PC-9 (cell line): ENCODE measurements around the gene VSIG10. TPM values are rescaled to one million over a fixed set of nuclear protein-coding genes. Genes with fewer than 3 reads are reported as not detected.

Source experiments
- BruUV-seq: library from RNA; stranded (reverse); fragments of 400-500 nt; replicated peaks from 2 replicates; lab custom pipeline; 2021; lab: Mats Ljungman, UMichigan
- CTCF ChIA-PET: fragments of 300-600 bp; sonication (Branson Sonifier 250); formaldehyde crosslinking; loops from one replicate; lab custom pipeline; 2022; ENCODE audit warnings: antibody characterized with exemption; lab: Charles Lee
- POLR2A ChIA-PET: fragments of 300-600 bp; sonication (Branson Sonifier 250); formaldehyde crosslinking; loops from one replicate; lab custom pipeline; 2022; ENCODE audit warnings: antibody characterized with exemption; ENCODE audit not compliant: unreplicated experiment; lab: Charles Lee
- DNase-seq, 2 experiments: peaks; one replicate each; pipeline versions ENCODE4 v3.0.0 to v3.0.0-alpha.2; 2015 to 2022; ENCODE audit warnings: mixed read lengths in 1 of 2
- H2AFZ ChIP-seq: fragments of 200-600 bp; sonication (generic); 2 replicates; pipeline ENCODE4 v1.8.1; 2017; ENCODE audit warnings: antibody characterized with exemption
- H3F3A ChIP-seq: fragments of 200-600 bp; sonication (generic); 2 replicates; pipeline ENCODE4 v1.8.1; 2017; ENCODE audit warnings: antibody characterized with exemption, mild to moderate bottlenecking, low read depth; ENCODE audit not compliant: insufficient read depth
- H3K27ac ChIP-seq: fragments of 200-600 bp; sonication (generic); 2 replicates; pipeline ENCODE4 v1.6.1; 2016; ENCODE audit warnings: mixed run types
- H3K27me3 ChIP-seq: fragments of 200-600 bp; sonication (generic); 2 replicates; pipeline ENCODE4 v1.6.1; 2016; ENCODE audit warnings: low read depth, mixed run types; ENCODE audit not compliant: insufficient read depth
- H3K36me3 ChIP-seq: fragments of 200-600 bp; sonication (generic); 2 replicates; pipeline ENCODE4 v1.6.1; 2016; ENCODE audit warnings: low read depth, mixed run types
- H3K4me1 ChIP-seq: fragments of 200-600 bp; sonication (generic); replicated peaks from 2 replicates; pipeline ENCODE4 v1.6.1; 2016; ENCODE audit warnings: mixed run types; ENCODE audit not compliant: insufficient read depth
- H3K4me2 ChIP-seq: fragments of 200-600 bp; sonication (generic); 2 replicates; pipeline ENCODE4 v1.6.1; 2017; ENCODE audit warnings: mixed run types
- H3K4me3 ChIP-seq: fragments of 200-600 bp; sonication (generic); 2 replicates; pipeline ENCODE4 v1.6.1; 2016; ENCODE audit warnings: mixed run types
- H3K79me2 ChIP-seq: fragments of 200-600 bp; sonication (generic); 2 replicates; pipeline ENCODE4 v1.6.1; 2017; ENCODE audit warnings: low read depth, mixed run types
- H3K9me2 ChIP-seq: fragments of 200-600 bp; sonication (generic); 2 replicates; pipeline ENCODE4 v1.8.1; 2017; ENCODE audit warnings: mild to moderate bottlenecking; ENCODE audit not compliant: insufficient read depth
- H3K9me3 ChIP-seq: fragments of 200-600 bp; sonication (generic); 2 replicates; pipeline ENCODE4 v1.8.1; 2016; ENCODE audit warnings: low read depth; ENCODE audit not compliant: insufficient read depth
- H4K20me1 ChIP-seq: fragments of 200-600 bp; sonication (generic); 2 replicates; pipeline ENCODE4 v1.8.1; 2017; ENCODE audit not compliant: insufficient read depth
- EZH2 ChIP-seq: fragments of 200-600 bp; sonication (generic); IDR thresholded peaks from 2 replicates; pipeline ENCODE4 v1.8.0; 2017; ENCODE audit warnings: antibody characterized with exemption, low read depth
- intact Hi-C: fragments of 100-400 bp; cut with micrococcal nuclease; formaldehyde crosslinking; loops from one replicate; pipeline ENCODE4 v1.10.0; 2022; ENCODE audit not compliant: unreplicated experiment
- total RNA-seq: library from RNA; stranded (reverse); gene quantifications from 2 replicates; pipeline ENCODE4 v1.2.3, GENCODE V29; 2021
- TF ChIP-seq, protein P1 (sequence below): fragments of 200-600 bp; sonication (generic); conservative IDR thresholded peaks from 2 replicates; pipeline ENCODE4 v1.6.1; 2017; ENCODE audit warnings: mixed run types, antibody characterized with exemption, mild to moderate bottlenecking, moderate library complexity

The VSIG10 gene
- total RNA-seq, 1 experiment from 2014 or later, result 45.7 TPM

DNA sequence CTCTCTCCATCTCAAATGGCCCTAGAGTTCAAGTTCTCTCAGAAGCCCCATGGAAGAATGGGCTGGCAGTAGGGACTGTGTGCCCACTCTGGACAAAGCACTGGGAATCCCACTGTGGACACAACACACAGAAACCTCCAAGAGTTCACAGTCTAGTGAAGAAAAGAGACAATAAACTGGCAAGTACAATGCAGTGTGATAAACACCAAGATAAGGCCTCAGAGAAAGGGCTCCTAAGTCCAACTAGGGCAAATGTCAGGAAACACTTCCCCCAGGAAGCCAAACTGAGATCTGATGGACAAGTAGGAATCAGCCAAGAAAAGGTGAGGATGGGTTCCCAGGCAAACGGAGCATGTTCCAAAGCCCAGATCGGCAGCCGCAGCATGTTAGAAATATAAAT lies 5.4 kb downstream of the VSIG10 start:
- BruUV-seq, result no TSS peak
- intact Hi-C loops, result no loop called here
- DNase-seq, result no peak

DNA sequence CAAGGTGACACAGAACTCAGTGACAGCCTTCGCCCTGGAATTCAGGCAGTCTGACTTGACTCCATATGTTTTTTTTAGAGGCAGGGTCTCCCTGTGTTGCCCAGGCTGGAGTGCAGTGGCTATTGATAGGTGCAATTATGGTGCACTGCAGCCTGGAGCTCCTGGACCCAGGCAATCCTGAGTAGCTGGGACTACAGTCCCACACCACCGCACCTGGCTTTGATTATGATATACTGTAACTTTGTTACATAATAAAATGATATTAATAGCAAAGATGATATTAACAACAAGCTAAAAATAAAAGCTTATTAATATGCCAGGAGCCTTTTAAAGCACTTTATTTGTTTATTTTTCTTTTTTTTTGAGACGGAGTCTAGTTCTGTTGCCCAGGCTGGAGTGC lies 9.8 kb downstream of the VSIG10 start:
- Histone ChIP-seq H3K4me3 (no peak overlapping the region), H3K4me2 (no peak overlapping the region), H4K20me1 (no peaks in the 10 kb centered on the region), H3F3A (no peaks in the 10 kb centered on the region), H3K4me1 (peaks cover 6% of the 10 kb centered on the region), H3K36me3 (no peaks in the 10 kb centered on the region), H3K79me2 (no peaks in the 10 kb centered on the region), H3K27me3 (no peaks in the 10 kb centered on the region), H3K9me2 (no peaks in the 10 kb centered on the region), H3K9me3 (no peaks in the 10 kb centered on the region), H2AFZ (no peak overlapping the region), H3K27ac (no peak overlapping the region)
- no TSS peak for BruUV-seq
- TF ChIP-seq, protein P1, sequence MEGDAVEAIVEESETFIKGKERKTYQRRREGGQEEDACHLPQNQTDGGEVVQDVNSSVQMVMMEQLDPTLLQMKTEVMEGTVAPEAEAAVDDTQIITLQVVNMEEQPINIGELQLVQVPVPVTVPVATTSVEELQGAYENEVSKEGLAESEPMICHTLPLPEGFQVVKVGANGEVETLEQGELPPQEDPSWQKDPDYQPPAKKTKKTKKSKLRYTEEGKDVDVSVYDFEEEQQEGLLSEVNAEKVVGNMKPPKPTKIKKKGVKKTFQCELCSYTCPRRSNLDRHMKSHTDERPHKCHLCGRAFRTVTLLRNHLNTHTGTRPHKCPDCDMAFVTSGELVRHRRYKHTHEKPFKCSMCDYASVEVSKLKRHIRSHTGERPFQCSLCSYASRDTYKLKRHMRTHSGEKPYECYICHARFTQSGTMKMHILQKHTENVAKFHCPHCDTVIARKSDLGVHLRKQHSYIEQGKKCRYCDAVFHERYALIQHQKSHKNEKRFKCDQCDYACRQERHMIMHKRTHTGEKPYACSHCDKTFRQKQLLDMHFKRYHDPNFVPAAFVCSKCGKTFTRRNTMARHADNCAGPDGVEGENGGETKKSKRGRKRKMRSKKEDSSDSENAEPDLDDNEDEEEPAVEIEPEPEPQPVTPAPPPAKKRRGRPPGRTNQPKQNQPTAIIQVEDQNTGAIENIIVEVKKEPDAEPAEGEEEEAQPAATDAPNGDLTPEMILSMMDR, result no peak
- no peak for TF ChIP-seq EZH2
- intact Hi-C loops, result no loop called here
- CTCF ChIA-PET, result no interaction called here
- no peak for DNase-seq
- POLR2A ChIA-PET, result no interaction called here

More for the DNA sequence above, 5.4 kb downstream of the VSIG10 start:
- H3K27ac ChIP-seq, result no peak overlapping the region
- H3K9me2 ChIP-seq, result no peaks in the 10 kb centered on the region
- H3K4me1 ChIP-seq, result peaks cover 24% of the 10 kb centered on the region
- H3K4me2 ChIP-seq, result no peak overlapping the region
- H3F3A ChIP-seq, result peaks cover 18% of the 10 kb centered on the region; the same call in 1 of the 2 replicates
- no peaks in the 10 kb centered on the region for H3K36me3 ChIP-seq
- no peak overlapping the region for H3K4me3 ChIP-seq
- no peak overlapping the region for H2AFZ ChIP-seq
- no peak for TF ChIP-seq EZH2
- TF ChIP-seq, protein P1, result no peak
- ChIA-PET CTCF (no interaction called here), POLR2A (no interaction called here)
- 0 out of 2 replicates have a peak, but pooled peaks cover 5% of the 10 kb centered on the region for H3K79me2 ChIP-seq
- H3K9me3 ChIP-seq, result no peaks in the 10 kb centered on the region
- H4K20me1 ChIP-seq, result no peaks in the 10 kb centered on the region
- no peaks in the 10 kb centered on the region for H3K27me3 ChIP-seq

DNA sequence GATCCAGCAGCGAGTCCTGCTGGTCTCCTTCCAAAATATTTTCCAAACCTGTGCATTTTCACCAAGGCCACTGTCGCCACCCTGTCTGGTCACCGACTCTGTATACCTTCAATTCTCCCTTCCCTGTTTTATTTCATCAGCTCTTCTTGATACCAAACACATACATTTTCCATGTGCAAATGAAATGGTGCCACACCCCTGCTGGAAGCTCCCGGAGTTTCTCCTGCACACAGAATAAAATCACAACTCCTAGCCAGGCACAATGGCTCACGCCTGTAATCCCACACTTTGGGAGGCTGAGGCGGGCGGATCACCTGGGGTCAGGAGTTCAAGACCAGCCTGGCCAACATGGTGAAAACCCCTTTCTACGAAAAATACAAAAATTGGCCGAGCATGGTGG lies 14.0 kb downstream of the VSIG10 start:
- intact Hi-C loops, result no loop called here
- no peak for DNase-seq
- no peaks in the 10 kb centered on the region for H4K20me1 ChIP-seq
- no peaks in the 10 kb centered on the region for H3F3A ChIP-seq
- H3K27ac ChIP-seq, result no peak overlapping the region
- ChIA-PET POLR2A (no interaction called here), CTCF (no interaction called here)
- no TSS peak for BruUV-seq
- H3K79me2 ChIP-seq, result no peaks in the 10 kb centered on the region
- no peaks in the 10 kb centered on the region for H3K36me3 ChIP-seq
- no peak overlapping the region for H3K4me3 ChIP-seq
- no peaks in the 10 kb centered on the region for H3K9me2 ChIP-seq
- H2AFZ ChIP-seq, result no peak overlapping the region
- TF ChIP-seq, protein P1, result no peak
- TF ChIP-seq EZH2, result no peak
- no peaks in the 10 kb centered on the region for H3K27me3 ChIP-seq
- no peaks in the 10 kb centered on the region for H3K9me3 ChIP-seq
- no peak overlapping the region for H3K4me2 ChIP-seq
- no peaks in the 10 kb centered on the region for H3K4me1 ChIP-seq
